ENCODE measurements around the gene PHF19.

PHF19 gene

DNA sequence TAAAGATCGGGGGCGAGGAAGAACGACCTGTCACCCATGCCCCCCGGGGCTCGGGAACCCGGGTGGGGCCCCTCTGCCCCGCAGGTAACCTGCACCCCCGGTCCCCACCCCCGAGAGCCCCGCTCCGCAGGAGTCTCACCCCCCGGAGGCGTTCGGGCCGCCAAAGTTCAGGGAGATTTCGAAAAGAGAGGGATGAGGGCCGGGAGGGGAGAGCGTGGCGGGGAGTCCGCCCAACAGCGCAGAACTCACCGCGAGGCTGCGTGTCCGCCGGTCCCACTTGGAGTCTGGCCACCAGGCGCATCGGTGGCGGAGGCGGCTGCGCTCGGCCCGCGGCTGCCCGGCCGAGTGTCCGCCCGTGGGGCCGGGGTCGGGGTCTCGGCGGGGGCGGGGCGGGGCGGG is at the start of gene PHF19:
Gene PHF19, minus strand, starts transcription at position 347 of the 399 bp plus-strand sequence. CDS start 2,447 bp downstream, outside the sequence.
- peak; percentile 57 for DNase-seq (ENCODE audit: low spot score)

DNA sequence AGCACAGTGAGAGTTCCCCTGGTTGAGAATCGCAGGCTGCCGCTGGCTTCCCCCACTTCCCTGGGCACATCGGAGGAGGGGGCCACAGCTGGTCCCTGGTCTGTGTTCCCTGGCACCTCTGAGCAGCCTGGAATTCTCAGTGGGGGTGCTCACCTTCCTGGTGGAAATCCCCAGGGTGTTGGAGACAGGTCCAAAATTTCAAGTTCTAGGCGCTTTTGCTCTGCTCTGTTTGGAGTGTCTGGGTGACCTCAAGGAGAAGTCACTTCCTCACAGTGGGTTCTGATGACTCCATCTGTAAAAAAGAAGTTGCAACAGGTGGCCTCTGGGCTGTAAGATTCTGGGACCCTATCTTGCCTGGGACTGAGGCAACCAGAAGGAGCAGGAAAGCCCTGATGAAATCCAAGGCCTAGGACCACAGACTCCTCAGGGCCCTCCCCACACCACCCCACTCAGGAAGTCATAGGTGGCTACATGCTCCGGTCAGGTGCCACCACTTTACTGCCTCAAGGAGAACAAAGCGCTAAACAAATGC is 49.5 kb upstream of the PHF19 start, which contains the start of gene TRAF1:
Gene TRAF1, minus strand, starts transcription at position 400 of the 532 bp plus-strand sequence. CDS start 721 bp downstream, outside the sequence.
- DNase-seq (ENCODE audit: low spot score) = peak; percentile 62

DNA sequence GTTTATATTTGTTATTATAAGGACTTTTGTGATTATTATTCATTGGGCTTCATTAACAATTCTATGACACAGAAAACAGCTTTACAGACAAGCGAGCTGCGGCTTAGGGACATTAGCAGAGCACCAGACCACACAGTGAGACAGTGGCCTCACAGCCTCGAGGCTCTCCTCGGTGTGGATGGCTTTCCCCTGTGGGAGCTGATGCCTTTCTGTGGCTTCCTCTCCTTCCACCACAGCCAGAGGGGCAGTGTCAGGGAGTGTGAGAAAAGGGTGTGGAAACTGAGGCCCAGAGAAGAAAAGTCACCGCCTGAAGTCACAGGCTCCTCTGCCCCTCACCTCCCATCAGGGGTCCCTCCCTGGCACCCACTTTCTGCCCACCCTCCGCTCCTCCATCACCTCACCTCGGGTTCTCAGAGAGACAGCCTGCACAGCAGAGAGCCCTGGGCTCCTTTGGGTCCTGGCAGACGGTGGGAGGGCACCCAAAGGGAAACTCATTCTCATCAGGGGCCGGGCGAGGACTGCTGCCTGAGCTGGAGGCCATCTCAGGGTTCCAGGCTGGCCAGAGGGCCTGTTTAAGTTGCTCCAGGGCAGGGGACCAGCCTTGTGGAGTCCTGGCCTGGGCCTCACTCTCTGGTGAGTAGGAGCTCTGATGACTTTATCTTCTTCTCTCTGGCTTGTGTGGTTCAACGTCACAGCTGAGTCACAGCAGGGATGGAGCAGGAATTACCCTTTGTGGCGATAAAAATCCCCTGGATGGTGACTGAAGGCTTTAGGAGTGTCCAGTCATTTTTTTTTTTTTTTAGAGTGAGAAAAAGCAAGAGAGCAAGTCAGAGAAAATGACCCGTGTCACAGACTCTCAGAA is 48.8 kb upstream of the PHF19 start:
- DNase-seq (ENCODE audit: low spot score) = no peak

DNA sequence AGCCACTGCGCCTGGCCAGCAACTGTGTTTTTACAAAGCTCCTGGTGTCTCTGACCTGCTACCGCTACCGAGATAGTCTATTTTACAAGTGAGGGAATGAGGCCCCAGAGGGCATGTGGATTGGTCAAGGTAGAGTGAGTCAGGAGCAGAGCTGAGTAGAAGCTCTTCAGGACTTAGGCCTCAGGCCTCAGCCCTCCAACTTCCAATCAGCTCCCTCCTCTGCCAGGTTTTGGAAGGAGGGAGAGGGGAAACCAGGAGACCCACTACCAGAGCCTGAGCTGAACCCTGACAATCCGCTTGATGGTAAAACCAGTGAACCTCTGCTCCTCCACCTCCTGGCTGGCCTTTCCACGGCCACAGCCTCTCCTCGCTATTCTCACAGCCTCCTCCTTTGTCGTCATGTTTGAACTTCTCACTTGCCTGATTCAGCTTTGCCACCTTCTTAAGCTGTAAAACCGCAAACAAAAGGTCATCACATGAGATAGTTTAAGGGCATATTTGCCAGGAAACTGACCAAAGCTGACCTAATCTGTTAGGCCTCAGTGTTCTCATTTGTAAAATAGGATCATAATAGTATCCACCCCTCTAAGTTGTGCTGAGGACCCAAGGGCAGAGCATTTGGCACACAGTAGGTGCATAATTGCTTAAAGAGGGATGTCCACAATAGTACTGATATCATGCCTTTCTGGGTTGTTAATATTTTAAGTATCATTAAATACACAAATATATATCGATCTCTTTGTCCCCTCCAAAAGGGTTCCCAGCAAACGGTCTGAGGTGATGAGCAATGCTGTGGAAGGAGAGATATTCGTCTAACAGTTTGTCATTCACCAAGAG is 47.9 kb upstream of the PHF19 start:
- DNase-seq (ENCODE audit: low spot score) = no peak

DNA sequence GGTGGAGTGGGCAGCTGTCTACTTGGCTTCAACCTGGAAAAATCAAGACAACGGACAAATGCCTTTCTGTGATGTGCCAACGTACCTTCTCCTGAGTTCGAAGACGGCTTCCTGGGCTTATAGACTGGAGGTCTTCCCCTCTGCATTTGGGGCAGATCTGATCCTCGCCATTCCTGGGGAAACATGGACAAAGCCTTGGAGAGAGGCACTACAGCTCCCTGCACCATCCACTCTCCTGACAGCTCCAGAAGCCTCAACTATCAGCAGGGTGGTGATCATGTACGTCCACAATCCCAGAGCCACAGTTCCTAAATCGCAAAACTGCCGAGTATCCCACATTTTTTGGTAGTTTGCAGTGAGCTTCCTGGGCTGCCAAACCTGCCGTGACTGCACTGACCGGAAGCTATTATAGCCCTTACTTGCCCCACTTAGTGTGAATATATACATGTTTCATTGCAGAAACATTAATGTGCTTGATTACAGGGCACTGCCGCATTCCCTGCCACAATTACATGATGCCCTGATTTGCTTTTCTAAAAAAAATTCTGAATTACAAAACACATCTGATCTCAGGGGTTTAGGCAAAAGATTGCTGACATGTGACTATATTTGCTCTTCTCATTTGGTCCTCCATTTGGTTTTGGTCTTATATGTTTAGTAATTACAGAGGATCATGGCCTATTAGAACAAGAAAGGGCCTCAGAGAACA is 46.8 kb upstream of the PHF19 start:
- DNase-seq (ENCODE audit: low spot score) = no peak

DNA sequence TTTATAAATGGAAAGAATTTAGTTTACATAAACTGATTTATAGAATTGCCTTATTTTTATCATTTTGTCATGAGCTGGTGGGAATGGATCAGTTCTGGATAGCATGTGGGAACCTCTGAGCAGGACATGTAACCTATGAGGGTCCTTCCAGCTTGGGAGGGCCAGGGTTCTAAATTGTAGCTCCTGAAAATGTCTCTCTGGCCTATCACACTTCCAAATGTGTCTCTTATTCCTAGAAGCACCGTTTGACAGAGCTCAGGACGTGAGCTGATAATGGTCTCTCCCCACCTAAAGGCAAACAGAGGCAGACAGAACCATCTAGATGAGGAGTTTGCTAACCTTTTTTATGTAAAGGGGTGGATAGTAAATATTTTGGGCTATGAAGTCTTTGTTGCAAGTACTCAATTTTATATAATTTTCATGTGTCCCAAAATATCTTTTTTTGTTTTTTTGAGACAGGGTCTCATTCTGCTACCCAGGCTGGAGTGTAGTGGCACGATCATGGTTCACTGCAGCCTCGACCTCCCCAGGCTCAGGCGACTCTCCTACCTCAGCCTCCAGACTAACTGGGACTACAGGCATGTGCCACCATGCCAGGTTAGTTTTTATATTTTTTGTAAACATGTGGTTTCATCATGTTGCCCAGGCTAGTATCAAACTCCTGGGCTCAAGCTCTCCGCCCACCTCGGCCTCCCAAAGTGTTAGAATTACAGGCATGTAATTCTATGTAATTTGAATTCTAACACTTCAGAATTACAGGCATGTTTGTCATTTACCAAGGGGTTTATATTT is 45.6 kb upstream of the PHF19 start:
- no peak for DNase-seq (ENCODE audit: low spot score)

DNA sequence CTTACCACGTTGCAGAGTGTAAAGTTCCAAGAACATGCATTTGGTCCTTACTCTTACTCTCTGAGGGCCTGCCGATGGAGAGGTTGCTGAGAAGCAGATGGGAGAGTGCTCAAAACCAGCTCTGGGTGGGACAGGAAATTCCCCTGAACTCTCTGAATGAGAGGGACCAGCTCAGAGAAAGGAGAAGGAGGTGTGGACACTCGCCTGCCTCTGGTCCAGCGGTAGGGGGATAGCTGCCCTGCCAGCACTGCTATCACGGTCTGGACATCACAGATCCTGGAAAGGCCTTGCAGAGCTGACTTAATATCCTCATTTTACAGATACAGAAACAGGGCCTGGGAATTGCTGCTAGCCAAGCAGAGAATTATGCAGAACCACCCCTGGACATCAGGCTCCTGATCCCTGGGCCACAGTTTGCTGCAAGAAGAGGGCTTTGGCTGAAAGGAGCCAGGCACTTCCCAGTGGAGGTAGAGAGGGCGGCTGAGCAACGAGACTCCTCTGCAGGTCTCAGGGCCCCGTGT is 44.7 kb upstream of the PHF19 start:
- DNase-seq (ENCODE audit: low spot score) = no peak

DNA sequence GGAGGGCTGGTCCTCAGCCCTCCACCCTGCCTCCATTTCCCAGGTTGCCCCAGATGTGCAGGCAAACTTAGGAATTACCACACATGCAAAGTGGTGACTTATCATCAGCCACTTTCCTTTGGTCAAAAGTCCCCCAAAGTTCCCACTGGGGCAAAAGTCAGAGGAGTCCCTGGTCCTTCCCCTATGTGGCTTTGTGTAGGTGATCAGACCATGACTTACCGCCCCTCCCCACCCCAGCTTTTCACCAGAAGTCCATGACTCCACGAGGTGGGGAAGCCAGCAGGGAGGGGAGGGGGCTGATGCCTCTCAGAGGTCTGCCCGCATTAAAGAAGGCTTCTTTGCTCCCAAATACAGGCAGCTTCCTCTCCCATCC is 43.8 kb upstream of the PHF19 start:
- DNase-seq (ENCODE audit: low spot score) = no peak

DNA sequence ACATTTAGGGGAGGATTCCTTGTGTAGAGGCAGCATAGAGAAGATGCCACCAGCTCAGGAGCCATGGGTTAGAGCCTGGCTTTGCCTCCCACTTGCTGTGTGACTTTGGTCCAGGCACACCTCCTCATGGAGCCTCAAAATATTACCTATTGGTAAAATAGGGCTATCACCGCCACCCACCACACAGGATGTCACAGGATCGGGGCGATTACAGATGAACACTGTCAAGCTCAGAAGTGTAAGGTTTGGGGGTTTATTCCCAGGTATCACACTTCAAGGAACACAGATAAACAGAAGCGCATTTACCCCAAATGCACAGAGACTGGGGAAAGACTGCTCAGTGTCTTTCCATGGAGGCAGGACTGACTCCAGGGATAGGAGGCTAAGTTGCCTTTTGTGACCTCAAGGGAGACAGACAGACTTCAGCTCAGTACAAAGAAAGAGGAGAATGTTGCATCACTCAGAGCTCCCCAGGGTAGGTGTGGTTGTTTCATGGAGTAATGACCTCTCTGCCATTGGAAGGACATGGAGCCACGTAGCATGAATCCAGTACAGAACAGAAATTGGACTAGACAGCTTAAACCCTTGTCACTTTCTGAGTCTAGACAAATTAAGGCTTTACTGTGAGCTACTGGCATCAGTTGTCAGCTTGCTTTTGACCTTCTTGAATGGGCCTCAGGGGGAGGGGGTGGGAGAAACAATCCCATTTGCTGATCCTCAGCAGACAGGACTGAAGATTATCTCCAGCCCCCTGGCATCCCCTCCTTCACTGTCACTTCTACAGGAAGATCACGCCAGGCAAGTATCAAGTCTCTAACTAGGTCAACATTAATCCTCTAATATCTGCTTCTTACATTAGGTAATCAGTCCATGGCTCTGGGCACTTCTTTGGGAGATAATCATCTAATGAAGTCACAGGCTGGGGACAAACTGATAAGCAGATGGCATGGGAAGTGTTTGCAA is 43.1 kb upstream of the PHF19 start:
- no peak for DNase-seq (ENCODE audit: low spot score)

DNA sequence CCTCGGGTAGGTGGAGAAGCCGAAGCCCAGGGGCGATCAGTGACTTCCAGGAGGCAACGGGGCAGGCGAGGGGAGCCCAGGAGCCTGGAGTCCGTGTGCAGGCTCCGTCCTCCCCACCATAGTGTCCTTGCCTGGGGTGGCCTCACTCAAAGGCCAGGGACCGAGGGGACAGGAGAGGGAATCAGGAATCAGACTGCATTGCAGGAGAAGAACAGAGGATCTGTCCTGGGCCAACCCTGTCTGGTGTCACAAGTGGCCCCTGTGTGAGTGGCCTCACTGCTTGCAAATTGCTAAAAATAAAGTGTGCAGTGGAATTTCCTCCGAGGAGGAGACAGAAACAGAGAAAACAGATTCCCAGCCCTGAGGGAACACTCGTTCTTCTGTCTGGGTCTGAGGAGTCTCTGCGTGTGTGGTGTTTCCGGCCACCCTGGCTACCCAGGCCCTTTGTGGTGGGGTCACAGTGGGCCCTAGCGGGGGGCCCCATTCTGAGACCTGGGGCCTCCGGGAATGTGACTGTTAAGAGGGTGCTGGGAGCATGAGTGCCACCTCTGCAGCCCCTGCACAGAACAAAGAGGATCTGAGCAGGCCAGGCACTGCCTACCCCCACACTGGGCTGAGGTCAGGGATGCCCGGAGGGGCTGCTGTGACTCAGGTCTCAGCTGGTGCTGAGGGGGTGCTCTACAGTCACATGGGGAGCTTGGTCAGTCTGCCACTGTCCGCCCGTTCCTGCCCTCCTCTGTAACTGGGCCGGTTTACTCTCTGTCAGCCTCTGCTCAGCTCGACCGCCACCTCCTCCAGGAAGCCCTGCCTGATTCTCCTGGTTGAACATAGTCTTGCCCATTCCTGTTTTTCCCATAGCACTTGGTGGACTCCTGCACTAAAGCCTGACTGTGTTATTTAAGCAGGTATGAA is 42.2 kb upstream of the PHF19 start:
- no peak for DNase-seq (ENCODE audit: low spot score)

DNA sequence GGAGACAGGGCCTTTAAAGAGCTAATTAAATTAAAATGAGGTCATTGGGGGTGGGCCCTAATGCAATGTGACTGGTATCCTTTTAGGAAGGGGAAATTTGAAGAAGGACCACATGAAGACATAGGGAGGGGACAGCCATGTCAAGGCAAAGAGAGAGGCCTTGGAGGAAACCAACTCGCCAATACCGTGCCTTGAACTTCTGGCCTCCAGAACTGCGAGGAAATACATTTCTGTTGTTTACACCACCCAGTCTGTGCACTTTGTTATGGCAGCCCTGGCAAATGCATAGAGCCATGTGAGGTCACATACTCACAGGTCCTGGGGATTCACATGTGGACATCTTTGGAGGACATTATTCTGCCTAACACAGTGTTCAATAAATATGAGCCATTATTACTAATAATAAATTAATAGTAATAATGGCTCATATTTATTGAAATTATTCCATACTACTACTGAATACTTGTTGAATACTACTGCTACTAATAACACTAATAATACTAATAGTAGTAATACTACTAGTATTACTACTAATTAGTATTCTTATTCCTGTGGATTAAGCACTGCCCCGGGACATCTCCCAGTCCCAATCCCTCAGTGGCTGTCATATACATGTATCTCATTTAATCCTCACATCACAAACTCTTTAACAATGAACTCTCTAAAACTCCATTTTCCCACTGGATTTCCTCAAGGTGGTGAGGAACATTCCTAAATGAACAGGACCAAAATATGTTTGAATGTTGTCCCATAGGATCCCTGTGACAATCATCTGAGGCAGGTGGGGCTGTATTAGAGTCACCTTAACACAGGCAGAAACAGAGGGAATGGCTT is 41.2 kb upstream of the PHF19 start:
- DNase-seq (ENCODE audit: low spot score) = no peak

DNA sequence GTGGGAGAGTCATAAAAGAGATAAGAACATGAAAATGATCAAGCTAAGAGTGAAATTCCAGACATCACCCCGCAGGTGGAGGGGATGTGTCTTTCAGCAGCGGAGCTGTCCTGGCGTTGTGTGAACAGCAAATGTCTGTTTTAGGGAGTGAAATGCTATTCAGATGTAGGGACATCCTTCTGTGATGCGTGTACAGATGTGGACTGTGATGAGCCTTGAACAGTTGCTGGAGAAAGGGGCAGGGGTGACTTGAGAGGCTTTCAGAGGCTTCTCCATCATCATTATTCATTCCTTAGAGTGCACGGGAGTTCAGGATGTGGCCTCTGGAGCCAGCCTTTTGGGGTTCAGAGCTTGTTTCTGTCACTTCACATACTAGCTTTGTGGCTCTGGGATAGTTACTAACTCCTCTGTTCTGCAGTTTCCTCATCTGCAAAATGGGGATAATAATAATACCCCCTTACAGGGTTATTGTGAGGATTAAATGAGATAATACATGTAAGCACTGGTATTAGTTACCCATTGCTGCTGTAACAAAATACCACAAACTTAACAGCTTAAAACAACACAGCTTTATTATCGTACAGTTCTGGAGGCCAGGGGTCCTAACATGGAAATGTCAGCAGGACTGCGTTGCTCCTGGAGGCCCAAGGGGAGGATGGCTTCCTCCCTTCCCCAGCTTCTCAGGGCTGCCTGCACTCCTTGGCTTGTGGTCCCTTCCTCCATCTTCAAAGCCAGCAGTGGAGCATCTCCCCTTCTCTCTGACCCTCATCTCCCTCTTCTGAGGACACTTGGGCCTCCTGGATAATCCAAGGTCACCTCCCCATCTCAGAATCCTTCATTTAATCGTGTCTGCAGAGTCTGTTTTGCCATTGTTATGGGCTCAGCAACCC is 40.2 kb upstream of the PHF19 start:
- no peak for DNase-seq (ENCODE audit: low spot score)

DNA sequence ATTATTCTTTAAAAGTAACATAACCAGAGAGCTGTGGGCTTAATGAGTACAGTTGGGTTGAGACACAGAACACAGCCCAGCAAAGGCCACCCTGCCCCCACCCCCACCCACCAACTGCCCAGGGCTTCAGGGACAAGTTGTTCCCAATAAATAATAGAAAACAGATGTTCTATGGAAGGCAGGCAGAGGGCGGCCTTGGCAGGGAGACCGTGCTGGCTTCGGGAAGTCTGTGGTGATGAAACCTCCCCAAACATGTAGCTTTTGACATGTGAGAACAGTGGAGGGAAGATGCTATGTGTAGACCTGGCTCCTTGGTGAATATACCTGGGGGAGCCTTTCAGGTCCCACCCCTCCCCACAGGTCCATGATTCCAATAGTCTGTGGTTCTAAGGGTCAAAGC is 39.6 kb upstream of the PHF19 start:
- no peak for DNase-seq (ENCODE audit: low spot score)

DNA sequence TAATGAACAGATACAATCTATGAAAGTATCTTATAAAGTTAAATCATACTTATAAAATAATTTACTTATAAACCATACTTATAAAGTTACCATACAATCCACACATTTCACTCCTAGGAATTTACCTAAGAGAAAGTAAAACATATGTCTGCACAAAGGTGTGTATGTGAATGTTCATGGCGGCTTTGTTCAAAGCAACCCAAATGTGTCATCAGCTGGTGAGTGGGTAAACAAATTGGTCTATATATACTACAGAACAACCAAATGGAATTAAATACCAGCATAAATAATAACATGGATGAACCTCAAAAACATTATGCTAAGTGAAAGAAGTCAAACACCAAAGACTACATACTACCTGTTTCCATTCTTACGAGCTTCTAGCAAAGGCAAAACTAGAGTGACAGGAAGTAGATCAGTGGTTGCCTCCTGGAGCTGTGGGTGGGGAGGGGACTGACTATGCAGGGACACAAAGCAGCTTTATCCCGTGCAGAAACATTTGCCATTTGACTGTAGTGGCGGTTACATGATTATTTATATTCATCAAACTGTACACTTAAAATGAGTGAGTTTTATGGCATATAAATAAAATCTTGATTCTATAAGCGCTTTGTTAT is 39.0 kb upstream of the PHF19 start:
- DNase-seq (ENCODE audit: low spot score) = no peak

DNA sequence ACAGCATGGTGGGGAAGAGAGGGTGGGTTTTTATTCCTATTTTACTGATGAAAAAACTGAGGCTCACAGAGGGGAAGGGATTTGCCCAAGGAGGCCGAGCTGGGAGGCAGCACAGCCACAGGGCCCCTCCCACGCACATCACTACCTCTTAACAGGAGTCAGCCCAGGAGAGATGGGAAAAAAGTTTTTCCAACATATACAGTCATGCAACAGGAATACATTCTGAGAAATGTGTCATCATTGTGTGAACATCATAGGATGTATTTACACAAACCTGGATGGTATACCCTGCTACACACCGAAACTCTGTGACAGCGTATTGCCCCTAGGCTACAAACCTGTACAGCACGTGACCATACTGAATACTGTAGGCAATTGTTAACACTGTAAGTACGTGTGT is 38.0 kb upstream of the PHF19 start:
- DNase-seq (ENCODE audit: low spot score) = no peak

DNA sequence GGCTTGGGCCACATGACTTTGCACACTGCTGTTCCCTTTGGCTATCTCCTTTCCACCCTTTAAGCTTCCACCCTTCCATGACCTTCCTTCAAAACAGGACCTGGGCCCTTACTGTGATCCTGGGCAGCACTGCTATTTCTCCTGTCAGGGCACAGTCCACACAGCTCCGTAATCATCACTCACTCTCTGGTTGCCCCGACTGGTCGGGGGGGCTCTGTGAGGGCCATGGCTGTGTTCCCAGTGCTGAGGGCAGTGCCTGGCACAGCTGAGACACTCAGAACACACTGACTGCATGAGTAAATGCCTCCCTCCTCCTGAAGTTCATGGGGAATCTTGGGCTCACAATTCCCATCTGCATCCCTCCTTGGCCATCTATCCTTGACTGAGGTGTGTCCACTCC is 37.4 kb upstream of the PHF19 start:
- DNase-seq (ENCODE audit: low spot score) = no peak
